NOMO-1 treated with dmso at 0.1 percent for 144 hours (cell line): ENCODE data around the gene F10.
A peak's percentile ranks its signal among the peaks of the same experiment; 100 is the strongest.
"Not testable (repeated sequence)": the region's sequence is repeated elsewhere in the genome, so short reads cannot be mapped to it uniquely, and the experiment has no call there.

Source experiments
- DNase-seq: peaks from one replicate; lab custom pipeline; 2025; ENCODE audit not compliant: unreplicated experiment; lab: John Stamatoyannopoulos, UW

F10 gene

DNA sequence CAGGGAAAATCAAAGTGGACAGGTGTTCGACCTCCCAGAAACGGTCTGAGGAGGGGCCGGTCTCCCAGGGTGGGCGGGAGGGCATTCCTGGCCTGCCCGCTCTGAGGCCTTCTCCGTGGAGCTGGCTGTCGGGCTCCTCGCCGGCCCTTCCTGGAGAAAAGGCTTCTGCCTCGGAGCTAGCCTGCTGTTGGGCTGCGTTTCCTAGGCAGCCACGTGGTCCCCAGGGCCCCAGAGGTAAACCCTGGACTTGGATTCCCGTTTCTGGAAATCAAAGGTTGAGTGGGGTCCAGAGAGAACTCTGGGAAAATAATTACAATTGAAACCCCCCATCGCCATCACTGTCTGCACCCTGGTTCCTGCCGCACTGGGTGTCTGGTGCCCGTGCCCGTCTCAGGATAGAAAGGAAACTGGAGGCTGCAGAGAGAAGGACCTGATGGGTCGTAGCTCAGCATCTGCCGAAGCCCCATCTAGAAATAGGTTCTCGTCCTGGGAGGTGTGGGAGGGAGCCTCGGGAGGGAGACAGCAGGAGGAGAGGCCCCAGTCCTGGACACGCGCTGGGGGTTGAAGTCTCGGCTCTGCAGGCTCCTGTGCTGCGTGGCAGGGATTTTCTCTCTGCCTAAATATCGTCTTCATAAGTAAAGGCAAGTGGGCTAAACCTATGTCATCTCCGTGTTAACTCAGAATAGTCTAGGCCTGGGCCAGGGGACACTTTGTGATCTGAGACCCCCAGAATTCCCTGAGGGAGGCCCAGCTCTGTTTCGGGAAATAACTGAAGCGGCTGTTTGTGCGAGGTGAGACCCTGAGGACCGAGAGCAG, 28.2 kb downstream of the F10 start:
- DNase-seq = no peak

DNA sequence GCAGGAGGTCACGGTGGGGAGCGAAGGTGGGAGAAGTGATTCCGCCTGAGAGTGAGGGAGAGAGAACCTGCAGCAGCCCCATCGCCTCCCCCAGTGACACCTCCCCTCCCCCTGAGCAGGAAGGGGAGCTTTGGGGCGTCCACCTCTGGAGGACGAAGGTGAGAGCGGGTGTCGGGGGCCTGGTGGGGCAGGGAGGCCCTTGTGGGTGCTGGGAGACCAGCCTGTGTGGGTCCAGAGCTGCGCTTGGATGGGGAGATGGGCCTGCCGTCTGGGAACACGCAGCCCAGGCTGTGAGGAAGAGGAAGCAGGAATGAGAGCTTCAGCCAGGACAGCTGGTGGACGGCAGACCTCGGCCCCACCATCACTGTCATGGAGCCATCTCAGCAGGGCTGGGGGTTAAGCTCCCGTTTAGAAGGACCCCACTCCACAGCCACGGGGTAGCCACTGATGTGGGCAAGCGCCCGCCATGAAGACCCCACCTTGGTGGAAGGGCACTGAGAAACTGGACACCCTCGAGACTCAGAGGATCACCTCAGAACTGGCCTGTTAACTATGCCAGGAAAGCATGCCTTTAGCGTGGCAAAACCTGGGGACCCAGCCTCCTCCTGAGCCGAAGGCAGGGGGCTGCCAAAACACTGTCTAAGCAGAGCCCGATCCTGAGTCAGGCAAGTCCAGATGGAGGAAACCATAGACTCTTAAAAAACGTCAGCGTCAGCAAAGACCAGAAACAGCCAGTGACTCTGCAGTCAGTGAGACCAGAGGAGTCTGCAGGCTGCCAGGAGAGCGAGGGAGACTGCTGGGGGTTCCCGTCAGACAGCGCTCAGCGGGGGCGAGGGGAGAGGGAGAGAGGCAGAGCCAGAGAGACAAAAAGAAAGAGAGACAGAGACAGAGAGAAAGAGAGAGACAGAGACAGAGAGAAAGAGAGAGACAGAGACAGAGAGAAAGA, 29.4 kb downstream of the F10 start:
- no peak for DNase-seq

DNA sequence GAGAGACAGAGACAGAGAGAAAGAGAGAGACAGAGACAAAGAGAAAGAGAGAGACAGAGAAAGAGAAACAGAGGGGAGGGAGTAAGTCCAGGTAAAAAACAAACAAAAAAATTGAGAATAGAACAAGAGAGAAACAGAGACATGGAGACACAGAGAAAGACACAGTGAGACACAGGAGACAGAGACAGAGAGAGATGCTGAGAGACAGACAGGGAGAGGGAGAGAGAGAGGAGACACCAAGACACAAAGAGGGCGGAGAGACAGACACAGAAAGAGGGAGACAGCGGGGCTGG, 30.0 kb downstream of the F10 start:
- no peak for DNase-seq

DNA sequence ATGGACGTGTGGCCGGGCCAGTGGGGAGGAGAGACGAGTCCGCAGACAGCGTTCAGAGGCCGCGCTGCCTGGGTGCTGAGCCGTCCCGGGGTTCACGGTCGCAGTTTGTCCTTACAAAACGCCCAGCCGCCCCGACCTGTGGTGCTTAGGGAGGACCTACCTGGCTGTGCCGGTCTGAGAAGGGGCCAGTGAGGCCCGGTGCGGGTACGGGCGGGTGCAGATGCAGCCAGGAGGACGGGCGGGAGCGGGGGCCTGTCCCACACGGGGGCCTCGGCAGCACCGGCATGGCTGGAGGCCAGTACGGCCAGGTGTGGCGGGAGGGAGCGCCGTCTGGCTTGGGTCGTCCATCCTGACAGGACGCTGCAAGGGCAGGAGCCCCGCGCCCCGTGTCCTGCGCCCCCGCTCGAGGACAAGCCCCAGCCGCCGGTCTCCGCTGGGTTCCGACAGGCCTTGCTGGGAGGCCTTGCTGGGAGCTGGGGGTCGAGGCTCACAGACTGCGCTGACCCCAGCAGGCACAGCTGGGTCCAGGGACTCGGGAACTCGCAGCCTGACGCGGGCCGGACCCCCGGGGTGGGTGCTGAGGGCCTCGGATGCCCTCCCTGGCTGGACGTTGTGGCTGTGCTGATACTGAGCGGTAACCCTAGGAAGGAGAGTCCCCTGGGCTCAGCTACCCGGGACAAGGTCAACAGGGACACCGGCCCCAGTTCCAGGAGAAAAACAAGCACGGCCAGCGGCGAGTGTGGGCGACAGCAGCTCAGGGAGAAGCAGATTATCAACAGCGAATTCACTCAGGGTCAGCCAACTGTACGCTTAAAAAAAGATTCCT, 30.6 kb downstream of the F10 start:
- DNase-seq = no peak

DNA sequence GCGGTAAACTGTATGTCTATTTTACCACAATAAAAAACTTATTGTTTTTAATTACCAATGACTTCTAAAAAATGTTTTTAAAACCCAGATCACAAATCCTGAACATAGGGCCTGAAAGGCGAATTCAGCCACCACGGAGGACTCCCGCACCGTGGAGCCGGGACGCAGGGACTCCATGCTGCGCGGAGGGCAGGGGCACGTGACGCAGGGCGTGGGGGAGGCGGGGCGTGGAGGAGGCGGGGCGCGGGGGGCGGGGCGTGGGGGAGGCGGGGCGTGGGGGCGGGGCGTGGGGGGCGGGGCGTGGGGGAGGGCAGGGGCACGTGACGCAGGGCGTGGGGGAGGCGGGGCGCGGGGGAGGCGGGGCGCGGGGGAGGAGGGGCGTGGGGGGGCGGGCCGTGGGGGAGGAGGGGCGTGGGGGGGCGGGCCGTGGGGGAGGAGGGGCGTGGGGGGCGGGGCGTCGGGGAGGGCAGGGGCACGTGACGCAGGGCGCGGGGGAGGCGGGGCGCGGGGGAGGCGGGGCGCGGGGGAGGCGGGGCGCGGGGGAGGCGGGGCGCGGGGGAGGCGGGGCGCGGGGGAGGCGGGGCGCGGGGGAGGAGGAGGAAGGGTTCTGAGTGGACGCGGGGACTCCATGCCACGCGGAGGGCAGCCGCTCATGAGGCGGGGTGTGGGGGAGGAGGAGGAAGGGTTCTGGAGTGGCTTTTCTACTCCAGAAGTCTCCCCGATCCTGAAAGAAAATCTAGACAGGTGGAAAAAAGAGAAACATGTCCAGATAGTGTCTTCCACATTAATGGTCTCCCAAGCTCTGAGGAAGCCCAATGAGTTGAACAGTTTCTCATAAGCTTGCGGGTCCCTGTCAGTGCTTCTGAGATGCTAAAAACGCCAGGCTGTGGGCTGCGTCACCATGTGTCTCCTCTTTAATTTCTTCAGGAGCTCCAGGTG, 31.5 kb downstream of the F10 start:
- peak; percentile 40 for DNase-seq

DNA sequence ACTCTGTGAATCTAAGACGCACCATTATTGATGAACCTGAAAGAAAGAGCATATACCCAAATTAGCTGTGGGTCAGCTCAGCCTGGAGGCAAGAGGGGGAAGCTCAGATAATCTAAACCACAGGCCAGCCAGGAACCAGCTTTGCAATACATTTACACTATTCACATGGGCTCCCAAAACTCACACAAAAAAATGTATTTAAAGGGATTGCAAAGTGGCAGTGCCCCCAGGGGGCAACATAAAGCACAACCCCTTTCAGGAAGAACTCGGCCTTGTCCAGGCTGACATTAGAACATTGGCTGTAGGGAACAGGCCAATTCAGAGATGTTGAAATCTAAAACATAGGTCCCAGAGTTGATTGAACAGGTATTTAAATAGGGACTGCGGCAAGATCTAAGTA, 32.6 kb downstream of the F10 start:
- no peak for DNase-seq

DNA sequence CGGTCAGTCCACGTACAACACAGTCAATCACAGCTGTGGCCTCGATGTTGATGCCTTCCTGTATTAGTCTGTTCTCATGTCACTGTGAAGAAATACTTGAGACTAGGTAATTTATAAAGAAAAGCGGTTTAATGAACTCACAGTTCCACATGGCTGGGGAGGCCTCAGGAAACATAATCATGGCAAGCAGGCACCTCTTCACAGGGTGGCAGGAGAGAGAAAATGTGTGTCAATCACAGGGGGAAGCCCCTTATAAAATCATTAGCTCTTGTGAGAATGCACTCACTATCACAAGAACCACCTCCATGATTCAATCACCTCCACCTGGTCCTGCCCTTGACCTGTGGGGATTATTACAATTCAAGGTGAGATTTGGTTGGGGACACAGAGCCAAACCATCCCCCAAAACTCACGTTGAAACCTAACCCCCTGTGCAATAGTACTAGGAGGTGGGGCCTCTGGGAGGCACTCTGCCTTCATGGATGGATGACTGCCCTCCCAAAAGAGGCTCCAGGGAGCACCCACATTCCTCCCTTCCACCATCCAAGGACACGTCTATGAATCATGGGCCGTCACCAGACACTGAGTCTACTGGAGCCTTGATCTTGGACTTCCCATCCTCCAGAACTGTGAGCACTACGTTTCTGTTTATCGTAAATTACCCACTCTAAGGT, 33.5 kb downstream of the F10 start:
- no peak for DNase-seq

DNA sequence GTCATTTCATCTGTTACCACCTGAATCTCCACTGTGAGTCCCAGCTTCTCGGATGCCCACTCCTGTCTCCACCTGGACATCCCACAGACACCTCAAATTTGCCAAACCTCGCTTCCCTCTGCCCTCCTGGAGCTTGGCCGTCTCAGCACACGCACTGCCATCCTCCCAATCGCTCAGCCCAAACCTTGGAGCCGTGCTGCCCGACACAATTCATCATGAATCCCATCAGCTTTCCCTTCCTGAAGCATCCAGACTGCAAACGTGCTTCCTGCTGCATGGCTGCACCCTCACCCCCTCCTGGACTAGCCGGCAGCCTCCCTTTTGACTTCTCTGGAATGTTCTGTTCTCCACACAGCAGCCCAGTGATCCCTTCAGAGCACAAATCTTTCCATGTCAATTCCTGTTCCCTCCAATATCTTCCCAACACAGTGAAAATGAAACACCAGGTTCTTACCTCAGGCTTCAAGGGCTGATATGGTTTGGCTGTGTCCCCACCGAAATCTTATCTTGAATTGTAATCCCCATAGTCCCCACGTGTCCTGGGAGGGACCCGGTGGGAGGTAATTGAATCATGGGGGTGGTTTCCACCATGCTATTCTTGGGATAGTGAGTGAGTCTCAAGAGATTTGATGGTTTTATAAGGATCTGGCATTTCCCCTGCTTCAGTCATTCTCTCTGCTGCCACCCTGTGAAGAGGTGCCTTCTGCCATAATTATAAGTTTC, 34.8 kb downstream of the F10 start:
- no peak for DNase-seq

DNA sequence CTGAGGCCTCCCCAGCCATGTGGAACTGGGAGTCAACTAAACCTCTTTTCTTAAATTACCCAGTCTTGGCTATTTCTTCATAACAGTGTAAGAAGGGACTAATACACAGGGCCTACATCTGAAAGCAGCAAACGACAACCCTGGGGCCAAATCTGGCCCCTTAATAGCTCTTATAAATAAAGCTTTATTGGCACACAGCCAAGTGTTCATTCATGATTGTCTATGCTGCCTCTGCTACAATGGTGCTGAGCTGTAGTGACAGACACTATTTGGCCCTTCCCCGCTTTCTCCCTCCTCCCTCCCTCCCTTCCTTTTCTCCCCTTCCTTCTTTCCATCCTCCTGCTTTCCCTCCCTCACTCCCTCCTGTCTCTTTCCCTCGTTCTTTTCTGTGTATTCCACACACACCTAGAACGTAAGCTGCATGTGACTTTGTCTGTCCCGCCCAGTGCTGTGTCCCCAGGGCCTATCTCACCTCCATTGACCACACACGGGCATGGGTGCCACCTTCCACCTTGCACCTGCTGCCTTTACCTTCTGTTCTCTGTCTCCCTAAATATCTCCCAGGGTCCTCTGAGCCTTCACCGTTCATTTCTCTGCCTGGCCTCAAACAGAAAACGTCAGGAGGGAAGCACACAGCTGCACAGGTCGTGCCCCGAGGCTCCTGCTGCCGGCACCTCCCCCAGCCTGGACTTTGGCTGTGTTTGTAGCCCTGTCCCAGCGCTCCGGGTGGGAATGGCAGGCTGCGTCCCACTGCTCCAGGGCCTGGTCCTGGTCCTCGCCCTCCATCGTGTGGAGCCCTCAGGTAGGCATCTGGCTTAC, 35.5 kb downstream of the F10 start, which contains the start of gene PROZ:
TSS of gene PROZ (plus strand) at position 720 of the 819 bp plus-strand sequence. CDS start at position 733, 13 bp downstream.
- no peak for DNase-seq

DNA sequence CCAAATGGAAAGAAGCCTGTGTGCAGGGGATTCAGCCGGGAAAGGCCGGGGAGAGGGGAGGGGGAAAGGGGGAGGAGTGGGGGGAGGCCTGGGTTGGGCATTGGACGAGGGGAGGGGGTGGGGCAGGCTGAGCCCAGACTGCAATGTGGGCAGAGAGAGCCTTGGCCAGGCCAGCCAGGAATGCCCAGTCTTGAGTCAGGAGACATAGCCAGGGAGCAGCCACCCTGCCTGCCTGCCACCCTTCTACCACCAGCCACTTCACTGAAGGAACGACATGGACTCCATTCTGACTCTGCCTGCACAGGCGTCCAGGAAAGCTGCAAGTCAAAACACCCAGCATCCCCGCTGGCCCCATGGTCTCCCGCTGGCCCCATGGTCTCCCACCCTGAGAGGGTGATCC, 36.3 kb downstream of the F10 start:
- no peak for DNase-seq

DNA sequence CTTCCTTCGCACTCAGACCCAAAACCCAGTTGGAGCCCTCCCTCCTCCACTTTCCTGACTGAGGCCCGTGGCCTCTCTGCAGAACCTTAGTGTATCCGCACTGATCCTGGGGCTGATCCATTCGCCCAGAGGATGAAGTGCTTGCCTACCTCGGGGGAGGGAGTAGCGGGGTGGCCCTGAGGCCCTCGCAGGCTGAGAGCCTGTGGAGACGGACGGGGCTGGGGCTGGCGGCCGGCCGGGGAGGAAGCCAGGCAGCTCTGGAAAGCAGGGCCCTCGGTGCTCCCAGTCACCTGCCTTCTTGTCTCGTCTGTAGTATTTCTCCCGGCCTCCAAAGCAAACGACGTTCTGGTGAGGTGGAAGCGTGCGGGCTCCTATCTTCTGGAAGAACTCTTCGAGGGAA, 37.1 kb downstream of the F10 start:
- DNase-seq = no peak

DNA sequence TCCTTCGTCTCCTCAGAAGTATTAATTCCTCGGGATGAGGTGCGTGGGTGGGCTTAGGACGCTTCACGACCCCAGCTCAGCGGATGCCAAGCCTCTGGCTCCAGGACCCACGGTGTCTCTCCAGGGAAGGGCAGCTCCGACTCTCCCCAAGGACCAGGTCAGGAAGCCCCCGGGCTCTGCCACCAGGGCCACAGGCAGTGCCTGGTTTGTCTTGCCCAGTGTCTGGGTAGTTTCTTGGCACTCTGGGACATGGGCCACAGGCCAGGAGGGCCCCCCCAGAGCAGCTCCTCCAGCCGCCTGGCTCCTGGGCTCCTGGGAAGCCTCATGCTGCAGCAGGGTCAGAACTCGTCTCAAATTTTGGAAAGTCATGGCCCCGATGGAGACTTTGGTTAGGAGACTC, 38.4 kb downstream of the F10 start:
- no peak for DNase-seq

DNA sequence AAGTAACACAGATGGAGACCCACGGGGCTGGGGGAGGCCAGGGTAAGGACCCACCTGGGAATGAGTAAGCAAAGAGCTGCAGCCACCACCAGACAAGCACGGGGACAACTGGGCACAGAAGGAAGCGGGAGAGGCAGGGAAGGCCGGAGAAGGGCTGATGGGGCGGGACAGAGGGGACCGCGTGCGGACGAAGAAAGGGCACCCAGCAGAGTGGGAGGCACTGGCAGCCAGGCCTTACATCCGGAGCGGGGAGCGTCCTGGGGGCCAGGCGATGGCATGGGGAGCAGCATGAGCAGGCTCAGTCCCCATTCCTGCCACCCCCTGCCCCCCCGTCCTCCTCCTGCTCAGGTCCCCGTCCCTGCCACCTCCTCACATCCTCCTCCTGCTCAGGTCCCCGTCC, 38.8 kb downstream of the F10 start:
- no peak for DNase-seq

DNA sequence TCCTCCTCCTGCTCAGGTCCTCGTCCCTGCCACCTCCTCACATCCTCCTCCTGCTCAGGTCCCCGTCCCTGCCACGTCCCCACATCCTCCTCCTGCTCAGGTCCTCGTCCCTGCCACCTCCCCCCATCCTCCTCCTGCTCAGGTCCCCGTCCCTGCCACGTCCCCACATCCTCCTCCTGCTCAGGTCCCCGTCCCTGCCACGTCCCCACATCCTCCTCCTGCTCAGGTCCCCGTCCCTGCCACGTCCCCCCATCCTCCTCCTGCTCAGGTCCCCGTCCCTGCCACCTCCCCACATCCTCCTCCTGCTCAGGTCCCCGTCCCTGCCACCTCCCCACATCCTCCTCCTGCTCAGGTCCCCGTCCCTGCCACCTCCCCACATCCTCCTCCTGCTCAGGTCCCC, 39.4 kb downstream of the F10 start:
- not testable (repeated sequence) for DNase-seq

DNA sequence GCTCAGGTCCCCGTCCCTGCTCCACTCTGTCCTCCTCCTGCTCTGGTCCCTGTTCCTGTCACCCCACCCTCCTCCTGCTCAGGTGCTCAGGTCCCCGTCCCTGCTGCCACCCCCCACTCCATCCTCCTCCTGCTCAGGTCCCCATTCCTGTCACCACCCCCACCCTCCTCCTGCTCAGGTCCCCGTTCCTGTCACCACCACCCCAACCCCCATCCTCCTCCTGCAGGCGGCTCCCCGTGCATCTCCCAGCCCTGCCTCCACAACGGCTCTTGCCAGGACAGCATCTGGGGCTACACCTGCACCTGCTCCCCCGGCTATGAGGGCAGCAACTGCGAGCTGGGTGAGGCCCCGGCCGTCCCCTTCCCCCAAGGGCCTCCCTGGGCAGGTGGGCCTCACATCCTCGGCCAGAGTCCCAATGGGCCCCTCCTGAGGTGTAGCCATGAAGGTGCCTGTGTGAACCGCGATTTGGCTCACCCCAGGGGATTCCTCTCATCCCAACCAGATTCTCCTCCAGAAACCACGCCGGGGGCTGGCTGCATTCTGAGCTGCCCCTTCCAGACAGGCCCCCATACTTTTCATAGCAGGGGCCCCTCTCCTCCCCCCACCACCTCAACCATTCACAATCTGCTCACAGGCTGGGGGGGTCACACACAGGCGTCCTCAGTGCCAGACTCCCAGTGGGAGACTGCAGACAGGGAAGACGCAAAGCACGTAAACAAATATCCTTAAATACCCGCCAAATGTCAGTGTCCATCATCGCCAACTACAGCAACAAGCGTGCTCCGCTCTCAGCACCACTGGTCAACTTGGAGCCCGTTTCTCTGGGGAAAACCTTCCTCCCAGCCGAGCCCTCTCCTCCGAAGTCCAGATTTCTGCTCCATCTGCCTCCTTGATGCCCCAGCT, 40.4 kb downstream of the F10 start:
- DNase-seq = no peak

DNA sequence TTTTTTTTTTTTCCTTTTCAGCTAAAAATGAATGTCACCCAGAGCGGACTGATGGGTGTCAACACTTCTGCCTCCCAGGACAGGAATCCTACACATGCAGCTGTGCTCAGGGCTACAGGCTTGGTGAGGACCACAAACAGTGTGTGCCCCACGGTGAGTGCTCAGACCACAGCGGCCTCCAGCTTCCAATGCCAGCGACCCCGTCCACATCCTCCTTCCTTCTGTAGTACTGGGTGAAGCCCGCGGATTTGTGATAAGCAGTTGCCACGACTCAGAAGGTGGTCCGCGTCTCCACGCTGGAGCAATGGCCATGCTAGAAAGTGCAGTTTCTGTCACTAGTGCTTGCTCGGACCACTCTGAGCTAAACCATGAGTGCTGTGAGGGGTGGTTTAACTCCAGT, 41.9 kb downstream of the F10 start:
- DNase-seq = no peak

DNA sequence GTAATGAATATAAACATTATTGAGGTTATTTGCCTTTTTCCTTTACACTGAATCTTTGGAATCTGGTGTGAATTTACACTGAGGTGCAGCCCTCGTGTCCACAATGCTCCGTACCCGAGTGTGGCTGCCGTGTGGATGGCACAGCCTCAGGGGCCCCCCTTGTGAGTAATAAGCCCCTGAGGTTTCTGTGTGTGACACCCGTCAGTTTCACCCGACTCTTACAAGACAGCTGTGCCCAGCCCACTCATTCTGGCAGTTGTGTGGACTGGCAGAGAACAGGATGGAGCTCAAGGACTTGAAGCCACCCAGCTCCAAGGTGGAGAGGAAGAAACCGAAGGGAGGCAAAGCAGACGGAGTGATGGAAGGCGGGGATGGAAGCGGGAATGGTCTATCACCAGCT, 43.7 kb downstream of the F10 start:
- no peak for DNase-seq
